PFSK-1 (cell line): ENCODE measurements around the gene USP17L5.
"Not testable (repeated sequence)": the region's sequence is repeated elsewhere in the genome, so short reads cannot be mapped to it uniquely, and the experiment has no call there.

Source experiments
- FOXP2 ChIP-seq: optimal IDR thresholded peaks from 2 replicates; pipeline ENCODE3; 2011; ENCODE audit warnings: borderline replicate concordance, control low read depth, inconsistent platforms; ENCODE audit not compliant: insufficient read depth; ENCODE audit errors: extremely low read length, extremely low read depth
- POLR2AphosphoS5 ChIP-seq: IDR thresholded peaks from 2 replicates; pipeline ENCODE4 v1.6.1; 2012; ENCODE audit warnings: low read depth, mild to moderate bottlenecking, control low read depth, low read length, moderate library complexity
- REST ChIP-seq, 2 experiments: IDR thresholded peaks; 2 replicates each; pipeline versions ENCODE4 v1.6.1 to v1.8.0; 2011 to 2012; ENCODE audit warnings: low read depth in 2 of 2, low read length in 2 of 2, control low read depth in 1 of 2, inconsistent platforms in 1 of 2, mild to moderate bottlenecking in 1 of 2, moderate library complexity in 1 of 2; ENCODE audit not compliant: insufficient read depth in 1 of 2
- SIN3A ChIP-seq: IDR thresholded peaks from 2 replicates; pipeline ENCODE4 v1.6.1; 2012; ENCODE audit warnings: mild to moderate bottlenecking, low read length, moderate library complexity, borderline replicate concordance; ENCODE audit not compliant: insufficient read depth
- TAF1 ChIP-seq: IDR thresholded peaks from 2 replicates; pipeline ENCODE4 v1.6.1; 2012; ENCODE audit warnings: low read length, control low read depth, borderline replicate concordance; ENCODE audit not compliant: insufficient read depth

USP17L5 gene

GRCh38 chr4:9353338-9353737 lies 14.1 kb downstream of the USP17L5 start, which contains the start of gene USP17L29:
Gene USP17L29, plus strand, starts transcription at chr4:9353638. Its CDS starts 0 bp downstream, at chr4:9353638.
- TF ChIP-seq POLR2AphosphoS5, SIN3A, FOXP2: not testable (repeated sequence)

DNA sequence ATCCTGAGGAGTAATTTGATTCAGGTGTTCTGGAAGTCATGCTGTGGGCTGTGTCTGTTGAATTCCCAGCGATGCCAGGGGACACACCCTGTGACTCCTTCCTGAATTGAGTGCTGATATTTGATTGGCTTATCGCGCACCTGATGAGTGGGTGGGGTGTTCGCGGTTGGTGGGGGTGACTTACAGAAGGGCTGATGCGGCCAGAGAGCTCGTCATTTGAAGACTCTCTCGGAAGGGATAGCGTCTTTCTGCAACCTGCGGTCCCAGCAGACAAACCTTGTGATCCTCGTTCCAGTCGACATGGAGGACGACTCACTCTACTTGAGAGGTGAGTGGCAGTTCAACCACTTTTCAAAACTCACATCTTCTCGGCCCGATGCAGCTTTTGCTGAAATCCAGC lies 23.6 kb downstream of the USP17L5 start, which contains the start of gene USP17L30:
USP17L30 (plus strand) TSS at position 301 of the 400 bp plus-strand sequence; CDS start at position 301, 0 bp downstream.
- TF ChIP-seq TAF1, FOXP2, POLR2AphosphoS5: not testable (repeated sequence)

DNA sequence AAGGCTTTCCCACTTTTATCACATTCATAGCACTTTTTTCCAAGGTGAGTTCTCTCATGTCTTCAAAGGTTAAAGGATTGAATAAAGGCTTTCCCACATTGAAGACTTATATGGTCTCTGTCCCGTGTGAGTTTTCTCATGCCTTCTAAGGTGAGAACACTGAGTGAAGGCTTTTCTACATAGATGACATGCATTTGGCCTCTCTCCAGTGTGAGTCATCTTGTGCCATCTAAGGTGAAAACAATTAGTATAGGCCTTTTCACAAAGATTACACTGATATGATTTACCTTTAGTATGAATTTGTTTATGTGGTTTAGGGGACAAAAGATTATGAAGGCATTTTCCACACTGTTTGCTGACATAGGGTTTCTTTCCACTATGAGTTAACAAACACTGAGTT lies 44.9 kb downstream of the USP17L5 start:
- TF ChIP-seq SIN3A: no peak
- TF ChIP-seq REST (IDR thresholded peaks at IDR 0.05; ENCODE audit: insufficient read depth in 1 of 2, low read depth in 2 of 2, low read length in 2 of 2): no peak
- no peak for TF ChIP-seq FOXP2
- no peak for TF ChIP-seq TAF1
- TF ChIP-seq POLR2AphosphoS5: no peak
